Measurements from ENCODE around the gene HAVCR1.

GRCh38 chr5:157029457-157029856 lies 29.5 kb downstream of the HAVCR1 start:
- TF ChIP-seq SUZ12 (IDR thresholded peaks at IDR 0.05; ENCODE audit: extremely low read depth, insufficient read depth, insufficient read length) (no peak), ZNF274 (IDR thresholded peaks at IDR 0.05; ENCODE audit: low read depth, low read length) (no peak)

Measured in NT2/D1 (cell line).